GM19238 (cell line): ENCODE data around the gene MANSC4.

Experiments used
- DNase-seq: peaks from one replicate; pipeline ENCODE4 v3.0.0; 2011; ENCODE audit warnings: low spot score; ENCODE audit not compliant: insufficient read length

Gene MANSC4

DNA sequence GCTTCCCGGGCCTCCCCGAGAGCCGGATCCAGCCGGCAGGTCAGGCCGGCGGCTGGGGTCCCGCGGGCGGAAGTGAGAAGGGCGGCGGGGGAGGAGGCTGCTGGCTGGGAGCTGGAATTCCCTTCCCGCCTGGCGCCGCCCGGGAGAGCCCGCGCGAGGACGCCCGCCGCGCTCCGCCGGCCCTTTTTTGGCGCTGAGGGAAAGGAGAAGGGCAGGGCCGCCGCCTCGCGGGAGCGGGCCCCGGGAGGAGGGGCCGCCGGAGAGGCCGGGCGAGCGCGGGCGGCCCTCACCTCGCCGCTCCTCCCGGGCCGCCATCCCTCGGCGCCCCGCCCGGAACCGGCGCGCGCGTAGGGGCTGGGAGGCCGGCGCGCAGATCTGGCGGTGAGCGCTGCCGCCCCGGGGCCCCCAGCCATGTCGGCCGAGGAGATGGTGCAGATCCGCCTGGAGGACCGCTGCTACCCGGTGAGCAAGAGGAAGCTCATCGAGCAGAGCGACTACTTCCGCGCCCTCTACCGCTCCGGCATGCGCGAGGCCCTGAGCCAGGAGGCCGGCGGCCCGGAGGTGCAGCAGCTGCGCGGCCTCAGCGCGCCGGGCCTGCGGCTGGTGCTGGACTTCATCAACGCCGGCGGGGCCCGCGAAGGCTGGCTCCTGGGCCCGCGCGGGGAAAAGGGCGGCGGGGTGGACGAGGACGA is at the start of gene MANSC4, which contains the start of gene KLHL42:
Gene MANSC4, minus strand, starts transcription at position 317 of the 692 bp plus-strand sequence. CDS start 8,960 bp downstream, outside the sequence.
Gene KLHL42, plus strand, starts transcription at position 314 of the 692 bp plus-strand sequence. Its CDS starts 98 bp downstream, at position 412.
- peak; percentile 72 for DNase-seq

DNA sequence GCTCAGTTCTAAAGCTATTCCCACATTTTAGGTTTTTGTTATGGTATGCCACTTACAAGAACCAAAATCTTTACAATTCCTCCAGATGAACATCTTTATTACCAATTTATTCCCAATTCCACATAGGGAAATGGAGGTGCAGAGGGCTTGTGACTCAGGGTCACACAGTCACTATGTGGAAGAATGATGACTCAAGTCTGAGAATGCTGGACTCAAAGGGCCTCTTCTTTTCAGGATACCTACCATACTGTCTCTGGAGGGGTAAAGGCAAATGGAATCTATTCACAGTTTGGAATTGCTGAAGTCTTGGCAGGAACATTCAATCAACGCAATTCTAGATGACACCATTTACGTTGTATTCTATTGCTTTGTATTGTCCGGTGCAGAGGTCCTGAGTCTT is 48.2 kb upstream of the MANSC4 start:
- DNase-seq: no peak

DNA sequence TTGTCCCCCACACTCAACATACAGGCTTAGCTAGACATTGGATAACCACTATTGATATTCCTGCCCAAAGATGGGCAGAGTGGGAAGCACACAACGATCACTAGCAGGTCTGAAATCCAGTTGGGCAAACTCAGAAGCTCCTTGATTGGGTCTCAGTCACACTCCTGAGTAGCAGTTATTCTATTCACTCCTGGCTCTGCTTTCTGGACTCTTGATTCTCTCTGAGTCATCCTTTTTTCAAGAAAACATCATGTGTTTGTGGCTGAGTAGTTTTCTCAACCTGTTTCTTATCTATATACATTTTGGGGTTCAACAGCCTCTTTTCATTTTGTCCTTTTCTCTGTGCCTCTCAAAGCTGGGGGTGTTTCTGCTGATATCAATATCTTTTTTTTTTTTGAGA is 46.0 kb upstream of the MANSC4 start:
- DNase-seq: no peak

DNA sequence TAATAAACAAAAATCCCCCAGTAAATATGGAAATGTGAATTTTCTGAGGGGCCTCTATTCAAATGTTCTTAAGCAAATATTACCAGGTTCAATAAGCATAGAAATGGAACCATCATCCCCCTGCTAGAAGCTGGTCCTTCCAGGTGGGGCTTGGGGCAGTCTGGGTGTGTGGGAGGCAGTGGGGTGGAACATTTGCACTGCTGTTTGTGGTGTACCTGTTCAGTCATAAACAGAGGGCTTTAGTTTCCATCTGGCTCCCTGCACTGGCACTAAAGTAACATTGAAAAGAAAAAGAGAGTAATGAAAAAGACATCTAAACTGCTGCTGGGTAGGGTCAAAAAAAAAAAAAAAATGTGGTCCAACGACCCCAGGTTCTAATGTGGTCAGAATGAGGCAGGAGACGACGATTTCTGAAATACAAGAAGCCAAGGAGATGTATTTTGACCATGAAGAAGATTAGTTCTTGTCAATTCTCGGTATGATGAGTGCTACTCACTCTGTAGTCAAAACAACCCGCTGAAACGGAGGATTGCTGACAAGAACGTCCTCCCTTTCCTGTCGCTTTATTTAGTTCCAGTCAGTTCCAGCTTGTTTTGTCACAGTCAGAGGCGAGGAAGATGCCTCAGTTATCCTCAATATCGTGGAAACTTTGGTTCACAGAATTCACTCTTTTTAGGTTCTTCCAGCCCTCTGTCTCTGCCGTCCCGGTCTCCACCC is 44.2 kb upstream of the MANSC4 start:
- peak; percentile 27 for DNase-seq

DNA sequence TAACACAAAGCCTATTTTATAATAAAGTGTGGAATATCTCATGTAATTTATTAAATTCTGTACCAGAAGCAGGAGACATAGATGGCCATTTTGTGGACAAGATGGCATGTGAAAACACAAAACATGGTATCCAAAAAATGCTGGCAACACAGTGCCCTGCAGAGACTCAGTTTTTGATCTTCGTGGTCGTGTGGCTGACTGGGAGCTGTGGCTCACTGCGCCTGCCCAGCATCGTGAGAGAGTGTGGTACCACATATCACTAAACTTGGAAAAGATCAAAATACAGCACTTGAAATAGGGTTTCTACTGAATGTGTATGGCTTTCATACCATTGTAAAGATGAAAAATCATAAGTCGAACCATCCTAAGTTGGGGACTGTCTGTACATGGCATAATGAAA is 43.0 kb upstream of the MANSC4 start:
- no peak for DNase-seq

DNA sequence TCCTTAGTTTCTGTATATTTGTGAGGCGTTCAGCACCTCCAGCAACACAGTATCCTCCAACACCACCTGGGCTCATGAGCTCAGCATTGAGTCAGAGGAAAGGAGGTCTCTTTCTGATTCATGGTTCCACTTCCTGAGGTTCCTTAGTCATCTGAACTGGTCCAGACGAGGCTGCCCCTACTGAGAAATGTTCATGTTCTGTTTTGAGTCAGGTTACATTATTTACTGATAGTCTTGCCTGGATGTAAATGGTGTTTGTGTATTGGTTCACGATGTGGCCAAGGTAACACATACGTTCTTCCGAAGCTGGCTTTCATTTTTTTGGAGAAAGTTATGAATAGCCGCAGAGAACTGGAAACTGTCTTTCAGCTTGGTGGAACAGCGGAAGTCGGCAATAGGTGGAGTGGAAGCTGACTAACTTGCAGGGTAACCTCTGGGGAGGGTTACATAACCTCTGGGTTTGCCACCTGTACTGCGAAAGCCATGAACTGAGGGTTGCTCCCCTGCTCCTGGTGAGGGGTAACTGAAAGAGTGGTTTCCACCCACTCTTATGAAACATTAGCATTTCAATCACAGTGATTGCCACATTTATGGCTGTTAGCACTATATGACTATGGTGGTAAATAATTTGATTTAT is 42.2 kb upstream of the MANSC4 start:
- peak; percentile 23 for DNase-seq

DNA sequence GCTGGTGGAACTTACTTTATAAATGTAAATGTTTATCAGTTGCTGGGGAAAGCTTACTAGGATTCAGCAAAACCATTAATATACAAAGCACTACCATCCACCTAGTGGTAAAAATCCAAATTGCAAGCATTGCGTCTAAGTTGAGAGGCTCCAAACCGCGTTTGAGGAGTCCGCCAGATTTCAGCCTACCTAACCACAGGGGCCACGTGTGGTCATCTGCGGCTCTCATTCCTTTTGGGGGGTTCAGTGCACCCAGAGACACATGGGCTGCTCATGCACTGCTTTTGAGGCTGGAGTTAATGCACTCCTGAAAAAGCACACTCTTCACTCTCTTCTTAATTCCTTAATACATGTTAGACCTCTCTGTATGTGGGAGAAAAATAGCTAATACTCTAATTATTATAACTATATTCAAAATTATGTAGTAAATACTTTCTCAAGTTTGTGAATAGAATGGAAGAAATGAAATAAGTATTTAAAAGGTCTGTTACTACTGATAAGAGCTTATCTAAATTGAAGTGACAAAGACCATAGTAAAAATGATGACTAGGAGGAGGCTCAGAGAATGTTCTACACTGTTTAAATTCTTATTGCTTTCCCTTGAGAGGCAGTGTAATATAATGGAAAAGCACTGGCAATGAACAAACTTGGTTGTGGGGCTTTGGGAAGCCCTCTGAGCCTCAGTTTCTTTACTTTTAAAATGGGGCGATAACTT is 41.4 kb upstream of the MANSC4 start:
- peak; percentile 19 for DNase-seq

DNA sequence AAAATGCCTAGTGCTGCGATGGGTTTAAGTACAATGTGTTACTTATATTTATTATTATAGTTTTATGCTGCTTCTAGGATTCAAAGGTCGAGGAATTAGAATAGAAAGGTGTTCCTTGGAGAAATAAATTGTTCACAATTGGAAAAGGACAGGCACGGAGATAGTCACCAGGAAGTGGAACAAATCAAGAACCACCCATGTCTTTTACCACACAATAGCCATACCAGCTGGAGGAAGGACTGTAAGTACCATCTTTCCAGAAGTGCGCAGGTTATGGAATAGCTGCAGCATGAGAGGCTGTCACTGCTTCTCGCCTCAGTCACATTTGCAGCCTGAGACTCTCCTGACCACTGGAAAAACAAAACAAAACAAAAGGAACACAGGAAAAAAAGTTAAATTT is 40.5 kb upstream of the MANSC4 start:
- no peak for DNase-seq

DNA sequence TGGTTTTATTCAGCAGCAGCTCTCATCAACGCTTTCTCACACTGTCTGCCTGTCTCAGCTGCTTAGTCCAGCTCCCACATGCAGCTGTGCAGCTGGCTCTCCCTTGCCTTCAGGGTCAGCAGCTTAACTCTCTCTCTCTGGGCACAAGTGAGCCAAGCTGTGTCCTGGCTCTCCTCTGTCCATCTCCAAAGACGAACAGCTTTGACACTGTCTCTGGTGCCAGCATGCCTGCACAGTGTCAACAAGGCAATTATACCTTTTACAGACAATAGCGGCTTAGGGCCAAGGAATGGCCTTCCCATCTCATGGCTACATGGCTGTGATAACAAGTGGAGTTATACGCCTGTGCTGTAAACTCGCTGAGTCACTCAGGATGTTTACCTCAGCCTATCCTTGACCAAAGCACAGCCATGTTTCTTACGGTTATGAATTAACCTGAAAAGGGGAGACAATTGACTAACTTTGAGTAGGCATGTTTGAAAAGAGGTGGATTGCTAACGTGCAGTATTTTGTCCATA is 38.4 kb upstream of the MANSC4 start:
- DNase-seq: no peak

DNA sequence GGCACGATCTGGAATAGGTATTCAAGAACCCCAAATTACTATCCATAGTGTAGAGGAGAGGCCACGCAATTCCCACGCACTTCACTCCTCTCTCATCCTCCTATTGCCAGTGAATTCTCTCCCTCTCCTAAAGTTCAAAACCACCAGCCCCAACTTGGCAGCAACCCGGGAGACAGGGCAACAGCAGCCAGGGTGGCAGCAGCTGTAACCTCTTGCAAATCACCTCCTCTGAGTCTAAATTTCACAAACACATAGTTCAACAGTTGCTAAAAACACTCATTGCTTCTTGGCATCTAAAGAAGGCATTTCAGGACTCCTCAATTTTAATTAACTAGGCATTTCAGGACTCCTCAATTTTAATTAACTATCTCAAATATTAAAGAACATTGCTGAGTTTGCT is 37.7 kb upstream of the MANSC4 start:
- no peak for DNase-seq

DNA sequence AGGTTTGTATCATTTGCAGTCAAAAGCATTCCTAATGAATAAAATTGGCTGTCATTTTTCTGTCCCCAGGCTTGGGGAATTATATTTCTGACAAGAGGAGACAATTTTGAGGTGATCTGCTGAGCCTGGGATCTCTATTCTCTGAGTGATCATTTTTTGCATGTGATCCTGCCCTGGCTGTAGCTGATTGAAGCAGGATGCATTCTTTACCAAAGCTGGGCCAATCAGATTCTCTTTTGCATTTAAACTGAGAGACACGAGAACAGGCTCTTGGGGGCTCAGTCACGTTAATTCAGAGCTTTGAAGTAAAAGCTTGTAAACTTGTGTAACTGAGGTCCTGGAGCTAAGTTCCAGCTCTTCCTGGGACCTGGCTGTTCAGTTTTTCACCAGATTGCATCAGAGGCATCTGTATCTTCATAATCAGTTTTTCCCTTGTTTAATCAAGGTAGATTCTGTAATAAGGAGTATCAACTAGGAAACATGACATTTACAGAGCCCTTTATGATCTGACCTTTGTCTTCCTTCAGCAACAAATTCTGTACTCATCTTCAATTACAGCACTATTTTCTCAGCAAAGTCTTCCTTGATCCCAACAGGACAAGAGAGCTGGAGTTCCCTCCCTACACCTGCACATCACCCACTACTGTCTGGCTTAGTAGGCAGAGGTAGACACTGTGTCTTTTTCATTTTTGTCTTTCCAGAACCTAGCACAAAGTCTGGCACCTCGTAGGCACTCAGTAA is 35.0 kb upstream of the MANSC4 start:
- DNase-seq: no peak

DNA sequence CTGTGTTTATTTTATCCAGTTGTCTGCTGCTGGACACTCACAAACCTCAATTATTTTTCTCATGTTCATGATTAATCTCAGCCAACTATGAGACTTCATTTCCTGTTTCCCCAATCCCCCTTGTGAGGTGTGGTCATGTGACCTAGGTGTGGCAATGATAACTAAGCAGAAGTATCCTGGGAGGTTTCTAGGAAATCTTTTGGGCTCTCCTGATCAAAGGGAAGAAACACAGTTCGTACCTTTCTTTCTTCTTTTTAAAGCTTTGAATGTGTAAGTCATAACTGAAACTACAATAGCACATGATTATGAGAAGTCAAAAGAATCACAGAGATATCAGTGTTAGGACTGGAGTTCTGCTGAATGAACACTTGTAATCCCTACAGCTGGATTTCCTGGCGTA is 34.4 kb upstream of the MANSC4 start:
- DNase-seq: no peak

DNA sequence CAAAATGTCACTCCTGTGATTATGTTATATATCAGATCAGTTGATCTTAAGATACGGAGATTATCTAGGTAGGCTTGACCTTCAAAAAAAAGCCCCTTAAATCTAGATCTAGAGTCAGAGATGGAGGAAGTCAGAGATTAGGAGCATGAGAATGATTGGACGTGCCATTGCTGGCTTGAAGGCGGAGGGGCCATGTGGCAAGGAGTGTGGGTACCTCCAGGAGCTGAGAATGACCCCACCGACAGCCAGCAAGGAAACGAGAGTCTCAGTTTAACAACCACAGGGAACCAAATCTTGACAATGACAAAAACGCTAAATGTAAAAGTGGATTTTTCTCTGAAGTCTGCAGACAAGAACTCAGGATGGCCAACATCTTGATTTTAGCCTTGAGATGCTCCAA is 32.5 kb upstream of the MANSC4 start:
- DNase-seq: no peak

DNA sequence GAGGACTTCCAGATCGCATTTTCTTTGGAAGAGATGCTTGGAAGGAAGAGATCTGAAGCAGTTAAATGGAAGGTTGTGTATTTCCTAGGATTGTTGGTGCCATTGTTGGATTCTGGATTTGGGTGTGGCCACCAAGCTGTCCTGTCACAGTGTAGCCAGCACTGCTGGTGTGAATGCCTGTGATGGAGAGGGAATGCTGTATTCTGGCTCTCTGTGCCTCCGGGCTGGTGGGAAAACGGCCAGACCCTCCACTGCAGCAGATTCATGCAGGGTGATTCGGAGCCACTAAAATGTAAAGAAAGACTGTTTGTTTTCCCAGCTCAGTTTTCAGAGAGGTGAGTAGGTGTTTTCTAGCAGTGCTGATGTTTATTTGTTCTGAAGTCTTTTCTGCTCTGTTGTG is 30.7 kb upstream of the MANSC4 start:
- no peak for DNase-seq

DNA sequence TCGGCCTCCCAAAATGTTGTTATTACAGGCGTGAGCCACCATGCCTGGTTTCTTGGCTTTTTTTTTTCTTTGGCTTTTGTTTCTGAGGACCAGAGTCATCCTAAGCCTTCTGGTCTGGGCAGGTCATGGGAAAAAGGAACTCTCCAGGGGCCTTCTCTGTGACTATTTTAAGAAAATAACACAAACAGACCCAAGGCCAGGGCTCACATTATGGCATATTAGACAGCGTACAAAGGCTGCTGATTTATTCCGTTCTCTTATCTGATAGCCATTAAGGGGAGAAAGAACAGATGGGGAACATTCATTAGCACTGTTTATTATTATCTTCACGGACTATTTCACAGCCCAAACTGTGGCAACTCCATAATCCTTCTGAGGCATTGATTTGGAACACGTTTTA is 28.8 kb upstream of the MANSC4 start:
- no peak for DNase-seq

DNA sequence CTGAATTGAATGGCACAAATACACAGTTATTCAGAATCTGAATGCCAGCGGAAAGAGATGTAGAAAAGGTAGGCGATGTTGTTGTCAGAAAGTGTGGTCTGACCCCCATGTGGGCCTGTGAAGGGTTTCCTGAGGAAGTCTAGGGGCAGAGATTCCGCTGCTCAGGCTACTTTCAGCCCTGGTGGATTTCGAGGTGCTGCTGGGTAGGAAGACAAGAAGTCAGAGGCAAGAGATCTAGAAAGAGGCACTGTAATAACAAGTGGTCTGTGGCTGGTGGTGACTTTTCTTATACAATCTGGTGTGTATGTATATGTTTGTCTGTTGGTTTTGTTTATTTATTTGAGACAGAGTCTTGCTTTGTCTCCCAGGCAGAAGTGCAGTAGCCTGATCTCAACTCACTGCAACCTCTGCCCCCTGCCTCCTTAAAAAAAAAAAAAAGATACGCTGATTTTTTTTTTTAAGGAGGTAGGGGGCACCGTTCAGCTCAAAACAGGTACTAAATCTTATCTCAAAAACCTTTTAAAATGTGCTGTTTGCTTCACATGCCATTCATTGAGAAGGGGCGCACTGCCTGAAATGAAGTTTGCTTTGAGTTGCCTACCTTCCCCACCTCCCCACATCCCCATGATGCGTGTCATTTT is 27.1 kb upstream of the MANSC4 start:
- no peak for DNase-seq

DNA sequence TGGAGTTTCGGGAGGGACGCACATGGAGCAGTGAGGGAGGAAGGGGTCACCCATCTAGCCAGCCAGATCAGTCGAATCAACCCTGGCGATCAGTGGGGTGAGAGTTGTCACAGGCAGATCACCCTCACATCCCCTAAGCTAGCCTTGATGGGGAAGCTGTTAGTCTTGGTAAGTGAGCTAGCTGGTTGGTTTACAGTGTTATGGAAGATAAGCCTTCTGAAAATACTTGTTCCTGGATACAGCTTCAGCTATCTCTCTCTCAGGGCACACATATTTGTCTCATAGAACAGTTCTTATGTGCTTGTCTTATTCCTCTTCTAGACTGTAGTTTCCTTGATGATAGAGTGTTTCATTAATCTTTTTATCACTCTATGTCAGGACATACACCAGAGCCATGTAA is 26.2 kb upstream of the MANSC4 start:
- no peak for DNase-seq

DNA sequence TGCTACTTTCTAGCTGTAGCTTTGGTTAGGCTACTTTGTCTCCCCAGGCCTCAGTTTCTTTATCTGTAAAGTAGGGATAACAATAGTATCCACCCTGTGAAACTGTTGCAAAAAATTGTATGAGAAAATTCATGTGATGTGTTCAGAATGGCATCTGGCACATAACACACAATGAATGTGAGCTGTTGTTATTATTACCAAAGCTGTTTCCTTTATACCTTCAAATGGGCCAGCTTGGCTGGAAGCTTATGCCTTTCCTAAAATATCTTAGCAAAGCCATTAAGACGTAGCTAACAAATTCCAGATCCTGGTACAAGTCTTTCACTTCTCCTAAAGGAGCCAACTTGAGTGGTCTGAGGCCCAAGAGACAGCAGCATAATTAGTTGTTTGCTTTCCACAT is 25.2 kb upstream of the MANSC4 start:
- no peak for DNase-seq

DNA sequence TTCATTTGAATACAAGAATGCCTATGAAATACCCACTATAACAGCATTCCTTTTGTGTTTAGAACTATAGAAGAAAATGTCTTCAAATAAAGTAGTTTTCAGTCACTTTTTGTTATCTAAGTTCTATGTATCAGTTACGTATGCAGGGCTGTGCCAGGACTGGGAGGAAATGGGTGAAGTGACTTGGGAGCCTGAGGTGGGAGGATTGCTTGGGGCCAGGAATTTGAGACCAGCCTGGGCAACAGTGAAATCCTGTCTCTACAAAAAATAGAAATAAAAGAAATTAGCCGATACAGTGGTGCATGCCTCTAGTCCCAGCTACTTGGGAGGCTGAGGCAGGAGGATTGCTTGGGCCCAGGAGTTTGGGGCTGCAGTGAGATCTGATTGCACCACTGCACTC is 22.9 kb upstream of the MANSC4 start:
- no peak for DNase-seq

DNA sequence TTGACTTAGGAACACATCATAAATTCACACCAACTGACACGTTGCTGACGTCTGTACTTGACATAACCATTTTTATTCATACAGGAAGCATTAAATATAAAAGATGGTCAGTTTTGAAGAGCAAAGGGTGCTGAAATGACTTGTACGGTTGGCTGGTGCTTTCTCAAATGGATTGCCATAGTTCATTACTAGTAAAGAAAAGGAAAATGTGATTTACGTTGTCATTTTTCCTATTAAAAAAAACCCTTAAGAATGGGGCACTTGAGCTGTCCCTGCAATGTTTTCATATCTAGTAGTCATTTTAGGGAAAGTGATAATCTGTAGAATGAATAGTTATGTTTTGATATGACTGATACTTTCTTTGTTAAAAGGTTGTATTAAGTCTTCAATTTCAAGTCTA is 22.5 kb upstream of the MANSC4 start:
- DNase-seq: no peak
